MCF 10A (cell line): ENCODE results near the gene SLMAP. TPM values are rescaled to one million over a fixed set of nuclear protein-coding genes. Genes with fewer than 3 reads are reported as not detected.
A peak's percentile ranks its signal among the peaks of the same experiment; 100 is the strongest.

ENCODE experiments used
- BruUV-seq: library from RNA; stranded (reverse); fragments of 400-500 nt; replicated peaks from 2 replicates; lab custom pipeline; 2021; lab: Mats Ljungman, UMichigan
- CTCF ChIA-PET: fragments of 300-600 bp; sonication (Branson Sonifier 250); formaldehyde crosslinking; extraction: SDS; loops from one replicate; lab custom pipeline; 2021; ENCODE audit warnings: antibody characterized with exemption, inconsistent platforms; lab: Yijun Ruan, JAX
- POLR2A ChIA-PET: fragments of 300-600, 350-650 bp; sonication (Branson Sonifier 250); formaldehyde crosslinking; extraction: SDS; loops from one replicate; lab custom pipeline; 2020; ENCODE audit warnings: antibody characterized with exemption, inconsistent platforms; lab: Yijun Ruan, JAX
- DNase-seq: peaks from one replicate; pipeline ENCODE4 v3.0.0-alpha.2; 2018; ENCODE audit not compliant: unreplicated experiment
- H3K27ac Mint-ChIP-seq: one replicate; pipeline ENCODE4 v1.8.0; 2022; ENCODE audit warnings: mild to moderate bottlenecking, low read depth, mixed read lengths; ENCODE audit not compliant: unreplicated experiment
- H3K27me3 Mint-ChIP-seq: one replicate; pipeline ENCODE4 v1.8.0; 2022; ENCODE audit warnings: mixed read lengths; ENCODE audit not compliant: insufficient read depth, unreplicated experiment
- H3K36me3 Mint-ChIP-seq: one replicate; pipeline ENCODE4 v1.8.0; 2022; ENCODE audit warnings: mild to moderate bottlenecking, moderate library complexity, mixed read lengths; ENCODE audit not compliant: insufficient read depth, unreplicated experiment
- H3K4me1 Mint-ChIP-seq: one replicate; pipeline ENCODE4 v1.8.0; 2022; ENCODE audit warnings: mixed read lengths; ENCODE audit not compliant: insufficient read depth, unreplicated experiment
- H3K4me3 Mint-ChIP-seq: one replicate; pipeline ENCODE4 v1.8.0; 2022; ENCODE audit warnings: mild to moderate bottlenecking, moderate library complexity, mixed read lengths; ENCODE audit not compliant: unreplicated experiment
- H3K9me3 Mint-ChIP-seq: one replicate; pipeline ENCODE4 v1.8.0; 2022; ENCODE audit warnings: mixed read lengths; ENCODE audit not compliant: unreplicated experiment
- CTCF ChIP-seq: fragments of 200-600 bp; IDR thresholded peaks from one replicate; pipeline ENCODE4 v1.8.0; 2022; ENCODE audit warnings: antibody characterized with exemption, mild to moderate bottlenecking; ENCODE audit not compliant: unreplicated experiment
- intact Hi-C: fragments of 100-400 bp; cut with micrococcal nuclease; formaldehyde crosslinking; loops from 2 replicates; pipeline ENCODE4 v1.14.1; 2022
- total RNA-seq: library from RNA; stranded (reverse); gene quantifications from 2 replicates; pipeline ENCODE4 v1.2.3, GENCODE V29; 2022

SLMAP gene
- total RNA-seq, 1 experiment from 2014 or later: 77.9 TPM

- H3K4me1 Mint-ChIP-seq: peaks cover 15% of the 10 kb centered on the region
- ChIA-PET CTCF (interaction anchor here (0.6 to 2.1 kb wide), 5 partner anchors 11 to 495 kb away, joined by 3 to 13 read pairs (median 3); no protein-coding TSS in a partner anchor), POLR2A (interaction anchor here (0.7 to 2.4 kb wide), 4 partner anchors 8 to 218 kb away, joined by 3 to 11 read pairs (median 6); partner anchors contain the start of genes ARF4 and SLMAP)
- intact Hi-C loops: no loop called here
- no peak for DNase-seq
- BruUV-seq: no TSS peak
- H3K27ac Mint-ChIP-seq: no peak overlapping the region
- no peaks in the 10 kb centered on the region for H3K27me3 Mint-ChIP-seq
- H3K9me3 Mint-ChIP-seq: no peaks in the 10 kb centered on the region
- no peaks in the 10 kb centered on the region for H3K36me3 Mint-ChIP-seq
- no peak overlapping the region for H3K4me3 Mint-ChIP-seq
- no peak for TF ChIP-seq CTCF
Observed at GRCh38 chr3:57815036-57815435, 58.9 kb downstream of the SLMAP start.

- ChIA-PET POLR2A (interaction anchor here (0.6 to 2.4 kb wide), 7 partner anchors 9 to 220 kb away, joined by 3 to 11 read pairs (median 3); partner anchors contain the start of genes ARF4, DENND6A and SLMAP), CTCF (interaction anchor here (2.1 kb wide), 1 partner anchor 9 kb away, joined by 13 read pairs; no protein-coding TSS in a partner anchor)
- intact Hi-C loops: no loop called here
- no peak for DNase-seq
- BruUV-seq: no TSS peak
- Mint-ChIP-seq H3K4me3 (no peak overlapping the region), H3K36me3 (no peaks in the 10 kb centered on the region), H3K4me1 (peaks cover 12% of the 10 kb centered on the region), H3K27ac (peak overlapping the region; percentile 7), H3K27me3 (no peaks in the 10 kb centered on the region), H3K9me3 (no peaks in the 10 kb centered on the region)
- TF ChIP-seq CTCF: no peak
Observed at GRCh38 chr3:57816471-57817095, 60.5 kb downstream of the SLMAP start.

GRCh38 chr3:57818772-57819171, 62.7 kb downstream of the SLMAP start:
- TF ChIP-seq CTCF: no peak
- CTCF ChIA-PET: interaction anchor here (0.8 kb wide), 1 partner anchor 421 kb away, joined by 3 read pairs; no protein-coding TSS in a partner anchor
- Mint-ChIP-seq H3K27ac (no peak overlapping the region), H3K4me1 (peaks cover 20% of the 10 kb centered on the region), H3K36me3 (no peaks in the 10 kb centered on the region), H3K27me3 (no peaks in the 10 kb centered on the region), H3K9me3 (no peaks in the 10 kb centered on the region), H3K4me3 (no peak overlapping the region)
- BruUV-seq: no TSS peak
- intact Hi-C loops: no loop called here
- POLR2A ChIA-PET: interaction anchor here (1.6 kb wide), 1 partner anchor 13 kb away, joined by 6 read pairs; no protein-coding TSS in a partner anchor
- DNase-seq: no peak

GRCh38 chr3:57820479-57820878, 64.4 kb downstream of the SLMAP start:
- no peak for DNase-seq
- Mint-ChIP-seq H3K27me3 (no peaks in the 10 kb centered on the region), H3K4me1 (peaks cover 20% of the 10 kb centered on the region), H3K4me3 (no peak overlapping the region), H3K36me3 (no peaks in the 10 kb centered on the region), H3K9me3 (no peaks in the 10 kb centered on the region), H3K27ac (no peak overlapping the region)
- ChIA-PET POLR2A (interaction anchor here (1.0 to 2.9 kb wide), 3 partner anchors 9 to 63 kb away, joined by 3 to 13 read pairs (median 5); no protein-coding TSS in a partner anchor), CTCF (no interaction called here)
- BruUV-seq: no TSS peak
- no peak for TF ChIP-seq CTCF
- intact Hi-C loops: no loop called here
